ENCODE results near the gene SAFB. TPM values are rescaled to one million over a fixed set of nuclear protein-coding genes. Genes with fewer than 3 reads are reported as not detected.

Gene SAFB
- total and polyA plus RNA-seq, 2 of the 13 experiments (the other 11 are each of a cell fraction or from before 2014, with no cell fraction given) = 21.0 to 28.4 TPM

DNA sequence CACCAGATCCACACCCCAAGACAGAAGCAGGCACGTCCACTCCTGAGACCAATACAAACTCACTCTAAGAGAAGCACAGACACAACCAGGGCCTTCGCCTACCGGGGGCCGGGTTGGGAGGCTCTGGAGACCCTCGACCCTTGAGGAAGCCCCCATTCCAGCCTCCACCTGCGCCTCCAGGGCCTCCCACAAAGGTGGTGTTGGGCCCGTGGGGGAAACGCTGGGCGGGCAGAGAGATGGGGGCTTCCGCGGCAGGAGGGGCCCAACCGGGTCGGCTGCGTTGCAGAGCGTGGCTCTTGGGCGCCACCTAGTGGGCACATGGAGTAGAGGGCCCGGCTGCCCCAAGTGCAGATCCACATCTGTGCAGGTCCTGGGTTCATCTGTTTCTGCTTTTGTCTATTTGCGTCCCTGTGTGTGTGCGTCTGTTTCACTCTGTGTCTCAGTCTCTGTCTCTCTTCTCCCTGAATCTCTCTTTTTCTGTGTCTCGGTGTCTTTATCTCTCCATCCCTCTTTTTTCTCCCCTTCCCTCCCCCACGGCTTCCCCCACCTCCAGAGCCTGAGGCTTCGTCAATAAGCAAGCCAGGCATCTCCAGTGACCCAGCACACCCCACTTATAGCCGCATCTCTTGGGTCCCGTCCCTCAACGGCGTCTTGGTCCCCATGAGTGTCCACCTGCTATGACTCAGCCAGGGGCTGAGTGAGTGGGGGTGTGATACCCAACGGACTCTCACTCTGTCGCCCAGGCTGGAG is 44.6 kb upstream of the SAFB start (continued):
- peak; percentile 75 for TF ChIP-seq SRSF1 (optimal IDR thresholded peaks at IDR 0.05; ENCODE audit: low read depth, low read length)
- TF ChIP-seq DR1 (CRISPR knock-in tag; IDR thresholded peaks at IDR 0.05) = no peak
- TF ChIP-seq, protein P1, sequence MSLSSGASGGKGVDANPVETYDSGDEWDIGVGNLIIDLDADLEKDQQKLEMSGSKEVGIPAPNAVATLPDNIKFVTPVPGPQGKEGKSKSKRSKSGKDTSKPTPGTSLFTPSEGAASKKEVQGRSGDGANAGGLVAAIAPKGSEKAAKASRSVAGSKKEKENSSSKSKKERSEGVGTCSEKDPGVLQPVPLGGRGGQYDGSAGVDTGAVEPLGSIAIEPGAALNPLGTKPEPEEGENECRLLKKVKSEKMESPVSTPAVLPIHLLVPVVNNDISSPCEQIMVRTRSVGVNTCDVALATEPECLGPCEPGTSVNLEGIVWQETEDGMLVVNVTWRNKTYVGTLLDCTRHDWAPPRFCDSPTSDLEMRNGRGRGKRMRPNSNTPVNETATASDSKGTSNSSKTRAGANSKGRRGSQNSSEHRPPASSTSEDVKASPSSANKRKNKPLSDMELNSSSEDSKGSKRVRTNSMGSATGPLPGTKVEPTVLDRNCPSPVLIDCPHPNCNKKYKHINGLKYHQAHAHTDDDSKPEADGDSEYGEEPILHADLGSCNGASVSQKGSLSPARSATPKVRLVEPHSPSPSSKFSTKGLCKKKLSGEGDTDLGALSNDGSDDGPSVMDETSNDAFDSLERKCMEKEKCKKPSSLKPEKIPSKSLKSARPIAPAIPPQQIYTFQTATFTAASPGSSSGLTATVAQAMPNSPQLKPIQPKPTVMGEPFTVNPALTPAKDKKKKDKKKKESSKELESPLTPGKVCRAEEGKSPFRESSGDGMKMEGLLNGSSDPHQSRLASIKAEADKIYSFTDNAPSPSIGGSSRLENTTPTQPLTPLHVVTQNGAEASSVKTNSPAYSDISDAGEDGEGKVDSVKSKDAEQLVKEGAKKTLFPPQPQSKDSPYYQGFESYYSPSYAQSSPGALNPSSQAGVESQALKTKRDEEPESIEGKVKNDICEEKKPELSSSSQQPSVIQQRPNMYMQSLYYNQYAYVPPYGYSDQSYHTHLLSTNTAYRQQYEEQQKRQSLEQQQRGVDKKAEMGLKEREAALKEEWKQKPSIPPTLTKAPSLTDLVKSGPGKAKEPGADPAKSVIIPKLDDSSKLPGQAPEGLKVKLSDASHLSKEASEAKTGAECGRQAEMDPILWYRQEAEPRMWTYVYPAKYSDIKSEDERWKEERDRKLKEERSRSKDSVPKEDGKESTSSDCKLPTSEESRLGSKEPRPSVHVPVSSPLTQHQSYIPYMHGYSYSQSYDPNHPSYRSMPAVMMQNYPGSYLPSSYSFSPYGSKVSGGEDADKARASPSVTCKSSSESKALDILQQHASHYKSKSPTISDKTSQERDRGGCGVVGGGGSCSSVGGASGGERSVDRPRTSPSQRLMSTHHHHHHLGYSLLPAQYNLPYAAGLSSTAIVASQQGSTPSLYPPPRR (CRISPR knock-in tag; IDR thresholded peaks at IDR 0.05; ENCODE audit: borderline replicate concordance) = peak; percentile 41; the same call in 1 of the 2 replicates
- TF ChIP-seq NFE2L1 (CRISPR knock-in tag; IDR thresholded peaks at IDR 0.05; ENCODE audit: borderline replicate concordance) = no peak
- TF ChIP-seq ZFX (CRISPR knock-in tag; IDR thresholded peaks at IDR 0.05; ENCODE audit: low read depth) = peak; percentile 69
- 0 out of 2 replicates have a peak, but pooled peaks have one; percentile 36 for TF ChIP-seq ZNF607 (CRISPR knock-in tag; IDR thresholded peaks at IDR 0.05; ENCODE audit: borderline replicate concordance)
- TF ChIP-seq, protein P2, sequence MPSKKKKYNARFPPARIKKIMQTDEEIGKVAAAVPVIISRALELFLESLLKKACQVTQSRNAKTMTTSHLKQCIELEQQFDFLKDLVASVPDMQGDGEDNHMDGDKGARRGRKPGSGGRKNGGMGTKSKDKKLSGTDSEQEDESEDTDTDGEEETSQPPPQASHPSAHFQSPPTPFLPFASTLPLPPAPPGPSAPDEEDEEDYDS (CRISPR knock-in tag; IDR thresholded peaks at IDR 0.05) = no peak
- peak; percentile 57; the same call in 1 of the 2 replicates for TF ChIP-seq NFKB2 (CRISPR knock-in tag; IDR thresholded peaks at IDR 0.05; ENCODE audit: borderline replicate concordance)
- no peak for TF ChIP-seq ZNF773 (CRISPR knock-in tag; IDR thresholded peaks at IDR 0.05; ENCODE audit: borderline replicate concordance)
- TF ChIP-seq ZNF251 (CRISPR knock-in tag; IDR thresholded peaks at IDR 0.05) = no peak
- TF ChIP-seq ZNF317 (CRISPR knock-in tag; IDR thresholded peaks at IDR 0.05) = 0 out of 2 replicates have a peak, but pooled peaks have one; percentile 43
- no peak for TF ChIP-seq MAFG (CRISPR knock-in tag; IDR thresholded peaks at IDR 0.05)
- TF ChIP-seq GATAD2A (CRISPR knock-in tag; IDR thresholded peaks at IDR 0.05) = no peak
- no peak for TF ChIP-seq CCAR2 (optimal IDR thresholded peaks at IDR 0.05; ENCODE audit: low read depth, low read length)
- TF ChIP-seq ZNF234 (CRISPR knock-in tag; conservative IDR thresholded peaks at IDR 0.05) = no peak
- no peak for TF ChIP-seq NBN (conservative IDR thresholded peaks at IDR 0.05)
- TF ChIP-seq NR2F1 (CRISPR knock-in tag; IDR thresholded peaks at IDR 0.05) = no peak
- no peak for TF ChIP-seq ZNF354B (CRISPR knock-in tag; IDR thresholded peaks at IDR 0.05)
- no peak for TF ChIP-seq ATAD3A (CRISPR knock-in tag; IDR thresholded peaks at IDR 0.05)
- TF ChIP-seq, protein P3, sequence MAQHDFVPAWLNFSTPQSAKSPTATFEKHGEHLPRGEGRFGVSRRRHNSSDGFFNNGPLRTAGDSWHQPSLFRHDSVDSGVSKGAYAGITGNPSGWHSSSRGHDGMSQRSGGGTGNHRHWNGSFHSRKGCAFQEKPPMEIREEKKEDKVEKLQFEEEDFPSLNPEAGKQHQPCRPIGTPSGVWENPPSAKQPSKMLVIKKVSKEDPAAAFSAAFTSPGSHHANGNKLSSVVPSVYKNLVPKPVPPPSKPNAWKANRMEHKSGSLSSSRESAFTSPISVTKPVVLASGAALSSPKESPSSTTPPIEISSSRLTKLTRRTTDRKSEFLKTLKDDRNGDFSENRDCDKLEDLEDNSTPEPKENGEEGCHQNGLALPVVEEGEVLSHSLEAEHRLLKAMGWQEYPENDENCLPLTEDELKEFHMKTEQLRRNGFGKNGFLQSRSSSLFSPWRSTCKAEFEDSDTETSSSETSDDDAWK (CRISPR knock-in tag; IDR thresholded peaks at IDR 0.05) = no peak
- TF ChIP-seq, protein P4, sequence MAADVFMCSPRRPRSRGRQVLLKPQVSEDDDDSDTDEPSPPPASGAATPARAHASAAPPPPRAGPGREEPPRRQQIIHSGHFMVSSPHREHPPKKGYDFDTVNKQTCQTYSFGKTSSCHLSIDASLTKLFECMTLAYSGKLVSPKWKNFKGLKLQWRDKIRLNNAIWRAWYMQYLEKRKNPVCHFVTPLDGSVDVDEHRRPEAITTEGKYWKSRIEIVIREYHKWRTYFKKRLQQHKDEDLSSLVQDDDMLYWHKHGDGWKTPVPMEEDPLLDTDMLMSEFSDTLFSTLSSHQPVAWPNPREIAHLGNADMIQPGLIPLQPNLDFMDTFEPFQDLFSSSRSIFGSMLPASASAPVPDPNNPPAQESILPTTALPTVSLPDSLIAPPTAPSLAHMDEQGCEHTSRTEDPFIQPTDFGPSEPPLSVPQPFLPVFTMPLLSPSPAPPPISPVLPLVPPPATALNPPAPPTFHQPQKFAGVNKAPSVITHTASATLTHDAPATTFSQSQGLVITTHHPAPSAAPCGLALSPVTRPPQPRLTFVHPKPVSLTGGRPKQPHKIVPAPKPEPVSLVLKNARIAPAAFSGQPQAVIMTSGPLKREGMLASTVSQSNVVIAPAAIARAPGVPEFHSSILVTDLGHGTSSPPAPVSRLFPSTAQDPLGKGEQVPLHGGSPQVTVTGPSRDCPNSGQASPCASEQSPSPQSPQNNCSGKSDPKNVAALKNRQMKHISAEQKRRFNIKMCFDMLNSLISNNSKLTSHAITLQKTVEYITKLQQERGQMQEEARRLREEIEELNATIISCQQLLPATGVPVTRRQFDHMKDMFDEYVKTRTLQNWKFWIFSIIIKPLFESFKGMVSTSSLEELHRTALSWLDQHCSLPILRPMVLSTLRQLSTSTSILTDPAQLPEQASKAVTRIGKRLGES (CRISPR knock-in tag; IDR thresholded peaks at IDR 0.05; ENCODE audit: borderline replicate concordance) = no peak
